Measurements from ENCODE around the gene PTX4. TPM values are rescaled to one million over a fixed set of nuclear protein-coding genes. Genes with fewer than 3 reads are reported as not detected.

Gene PTX4
- total RNA-seq, 1 donor from 2014 or later, result 1.0 TPM

DNA sequence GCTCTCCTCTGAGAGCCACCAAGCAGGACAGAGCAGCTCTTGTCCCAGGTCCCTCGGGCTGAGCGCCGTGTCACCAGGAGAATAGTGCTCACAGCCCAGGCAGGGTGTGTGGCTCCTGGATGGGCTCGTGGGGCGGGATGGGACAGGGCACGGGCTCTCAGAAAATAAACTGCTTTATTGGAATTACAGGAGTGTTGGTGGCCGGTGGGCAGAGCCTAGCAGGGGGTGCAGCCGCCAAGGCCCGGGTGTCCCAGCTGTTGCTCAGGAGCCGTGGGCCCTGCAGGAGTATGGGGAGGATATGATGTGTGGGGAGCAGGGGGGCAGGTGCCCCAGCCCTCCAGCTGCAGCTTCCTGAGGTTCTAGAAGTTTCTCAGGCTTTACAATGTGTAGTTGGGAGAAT lies 21.5 kb upstream of the PTX4 start:
- Histone ChIP-seq H3K9me3 (ENCODE audit: control insufficient read depth in 3 of 3, low read length in 3 of 3) (peaks cover 0 to 2% (median 0%) of the 10 kb centered on the region in 3 donors), H3K27me3 (ENCODE audit: control insufficient read depth in 3 of 3, insufficient read depth in 3 of 3, low read length in 3 of 3) (no peaks in the 10 kb centered on the region), H3K9ac (ENCODE audit: low read depth in 1 of 3, low read length in 3 of 3) (peak overlapping the region; percentile 32 to 82 (median 61)), H3K27ac (ENCODE audit: low read depth, low read length) (peak overlapping the region; percentile 72), H3K4me3 (ENCODE audit: low read length in 3 of 3) (peak overlapping the region in 1 of 3 donors; percentile 58), H3K36me3 (ENCODE audit: control insufficient read depth in 3 of 3, insufficient read depth in 3 of 3, low read length in 3 of 3) (peaks cover 7 to 18% (median 13%) of the 10 kb centered on the region in 3 donors), H3K4me1 (ENCODE audit: control insufficient read depth in 3 of 3, insufficient read depth in 3 of 3, low read length in 3 of 3) (peaks cover 16 to 21% (median 19%) of the 10 kb centered on the region in 3 donors)

DNA sequence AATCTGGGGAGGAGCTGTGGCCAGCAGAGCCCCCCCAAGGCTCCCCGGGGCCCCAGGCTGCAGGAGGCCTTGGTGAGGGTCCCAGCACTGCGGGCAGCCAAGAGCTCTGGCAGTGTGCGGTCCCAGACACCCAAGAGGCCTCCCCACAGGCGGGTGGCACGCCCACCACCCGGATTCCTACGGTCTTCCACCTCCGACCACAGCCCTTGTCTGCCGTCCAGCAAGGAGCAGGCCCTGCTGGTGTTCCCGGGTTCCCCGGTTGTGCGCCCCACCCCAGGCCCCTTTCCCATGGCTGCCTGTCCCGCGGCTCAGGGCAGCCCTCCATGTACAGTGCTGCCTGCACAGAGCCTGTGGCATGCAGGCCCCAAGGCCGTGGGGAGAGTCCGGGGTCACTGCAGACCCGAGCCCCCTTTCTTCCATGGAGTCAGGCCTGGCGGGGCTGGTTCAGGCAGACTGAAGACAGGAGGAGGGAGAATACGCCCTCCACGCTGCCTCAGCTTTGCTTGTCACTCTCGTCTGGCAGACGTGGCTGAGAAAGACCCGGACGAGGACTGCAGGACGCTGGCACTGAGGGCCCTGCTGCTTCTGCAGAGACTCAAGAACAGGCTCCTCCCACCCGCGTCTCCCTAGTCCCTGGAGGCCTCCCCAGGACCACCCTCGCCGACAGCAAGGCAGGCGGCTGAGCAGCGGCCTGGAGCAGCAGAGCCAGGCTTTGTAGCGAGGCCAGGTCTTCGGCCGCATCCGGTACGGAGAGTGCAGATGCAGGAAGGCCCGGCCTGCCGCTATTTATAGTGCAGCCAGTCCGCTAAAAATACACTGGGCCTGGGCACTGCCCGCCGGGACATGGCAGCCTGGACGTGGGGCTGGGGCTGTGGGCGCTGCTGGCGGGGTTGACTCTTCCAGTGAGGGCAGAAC lies 20.8 kb upstream of the PTX4 start:
- H3K9me3 ChIP-seq (ENCODE audit: control insufficient read depth in 3 of 3, low read length in 3 of 3), result peaks cover 0 to 2% (median 0%) of the 10 kb centered on the region in 3 donors
- peaks cover 7 to 22% (median 13%) of the 10 kb centered on the region in 3 donors for H3K36me3 ChIP-seq (ENCODE audit: control insufficient read depth in 3 of 3, insufficient read depth in 3 of 3, low read length in 3 of 3)
- H3K27me3 ChIP-seq (ENCODE audit: control insufficient read depth in 3 of 3, insufficient read depth in 3 of 3, low read length in 3 of 3), result no peaks in the 10 kb centered on the region
- peak overlapping the region in 1 of 3 donors; percentile 60 for H3K4me3 ChIP-seq (ENCODE audit: low read length in 3 of 3)
- H3K9ac ChIP-seq (ENCODE audit: low read depth in 1 of 3, low read length in 3 of 3), result peak overlapping the region; percentile 38 to 82 (median 76)
- H3K27ac ChIP-seq (ENCODE audit: low read depth, low read length), result peak overlapping the region; percentile 72
- H3K4me1 ChIP-seq (ENCODE audit: control insufficient read depth in 3 of 3, insufficient read depth in 3 of 3, low read length in 3 of 3), result peaks cover 16 to 21% (median 19%) of the 10 kb centered on the region in 3 donors

DNA sequence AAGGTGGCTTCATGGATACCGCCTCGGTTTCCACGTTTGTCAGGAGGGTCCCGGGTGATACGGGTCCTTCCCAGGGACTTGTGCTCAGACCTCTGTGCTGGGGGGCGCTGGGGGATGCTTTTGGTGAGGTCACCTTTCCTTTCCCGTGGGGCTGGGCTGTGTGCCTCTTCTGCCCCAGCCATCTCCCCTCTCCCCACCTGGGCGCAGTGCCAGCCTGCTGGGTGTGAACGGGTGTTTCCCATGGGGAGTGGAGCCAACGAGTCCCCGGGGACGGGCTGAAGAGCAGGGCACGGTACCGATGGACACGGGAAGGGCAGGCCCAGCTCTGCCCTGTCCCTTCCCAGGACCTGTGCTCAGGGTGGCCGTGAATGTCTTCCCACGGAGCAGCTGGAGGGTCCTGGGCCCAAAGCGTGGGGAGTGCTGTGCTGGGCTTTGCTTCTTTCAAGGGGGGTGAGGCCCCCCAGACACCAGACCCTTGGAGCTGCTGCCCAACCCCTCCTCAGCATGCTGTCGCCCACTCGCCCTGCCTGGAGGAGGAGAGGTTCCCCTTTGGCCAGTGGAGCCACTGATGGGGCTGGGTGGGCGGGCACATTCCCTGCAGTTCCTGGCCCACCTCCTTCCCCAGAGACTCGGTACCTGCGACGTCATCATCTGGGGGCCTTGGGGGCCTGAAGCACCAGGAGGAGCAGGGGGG lies 19.9 kb upstream of the PTX4 start:
- H3K4me3 ChIP-seq (ENCODE audit: low read length in 3 of 3), result no peak overlapping the region
- peaks cover 16 to 21% (median 19%) of the 10 kb centered on the region in 3 donors for H3K4me1 ChIP-seq (ENCODE audit: control insufficient read depth in 3 of 3, insufficient read depth in 3 of 3, low read length in 3 of 3)
- no peak overlapping the region for H3K27ac ChIP-seq (ENCODE audit: low read depth, low read length)
- H3K27me3 ChIP-seq (ENCODE audit: control insufficient read depth in 3 of 3, insufficient read depth in 3 of 3, low read length in 3 of 3), result no peaks in the 10 kb centered on the region
- H3K36me3 ChIP-seq (ENCODE audit: control insufficient read depth in 3 of 3, insufficient read depth in 3 of 3, low read length in 3 of 3), result peaks cover 7 to 22% (median 15%) of the 10 kb centered on the region in 3 donors
- H3K9me3 ChIP-seq (ENCODE audit: control insufficient read depth in 3 of 3, low read length in 3 of 3), result no peaks in the 10 kb centered on the region
- H3K9ac ChIP-seq (ENCODE audit: low read depth in 1 of 3, low read length in 3 of 3), result peak overlapping the region in 1 of 3 donors; percentile 82

DNA sequence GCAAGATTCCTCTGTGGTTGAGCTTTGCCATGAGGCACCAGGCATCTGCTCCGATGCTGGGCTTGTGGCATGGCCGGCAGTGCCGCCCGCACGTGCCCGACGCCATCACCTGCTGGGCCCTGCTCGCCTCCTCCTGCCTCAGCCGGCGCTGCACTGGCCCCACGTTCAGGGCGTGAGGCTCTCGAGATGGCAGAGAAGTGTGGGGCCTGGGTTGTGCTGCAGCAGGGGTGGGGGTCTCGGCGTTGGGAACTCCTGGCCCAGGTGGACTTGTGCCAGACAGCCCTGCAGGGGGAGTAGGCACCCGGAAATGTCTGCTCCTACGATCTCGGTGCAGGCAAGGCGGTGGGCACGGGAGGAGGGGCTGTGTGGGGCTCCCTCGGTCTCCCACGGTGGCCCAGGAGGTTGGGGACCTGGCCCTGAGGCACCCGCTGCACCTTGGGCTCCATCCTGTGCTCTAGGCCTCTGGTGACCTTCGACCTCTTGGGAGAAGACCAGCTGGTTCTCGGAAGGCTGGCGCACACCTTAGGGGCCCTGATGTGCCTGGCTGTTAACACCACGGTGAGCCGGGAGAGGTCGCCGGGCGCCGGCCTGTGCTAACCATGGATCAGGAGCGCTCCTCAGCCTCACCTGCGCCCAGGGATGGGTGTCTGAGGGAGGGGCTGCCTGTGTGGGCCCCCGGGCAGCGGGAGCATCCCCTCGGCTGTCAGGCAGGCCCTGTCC lies 17.9 kb upstream of the PTX4 start:
- peaks cover 22 to 38% (median 35%) of the 10 kb centered on the region in 3 donors for H3K36me3 ChIP-seq (ENCODE audit: control insufficient read depth in 3 of 3, insufficient read depth in 3 of 3, low read length in 3 of 3)
- no peaks in the 10 kb centered on the region for H3K27me3 ChIP-seq (ENCODE audit: control insufficient read depth in 3 of 3, insufficient read depth in 3 of 3, low read length in 3 of 3)
- H3K4me1 ChIP-seq (ENCODE audit: control insufficient read depth in 3 of 3, insufficient read depth in 3 of 3, low read length in 3 of 3), result peaks cover 13 to 21% (median 17%) of the 10 kb centered on the region in 3 donors
- H3K9ac ChIP-seq (ENCODE audit: low read depth in 1 of 3, low read length in 3 of 3), result no peak overlapping the region
- no peaks in the 10 kb centered on the region for H3K9me3 ChIP-seq (ENCODE audit: control insufficient read depth in 3 of 3, low read length in 3 of 3)
- no peak overlapping the region for H3K4me3 ChIP-seq (ENCODE audit: low read length in 3 of 3)
- H3K27ac ChIP-seq (ENCODE audit: low read depth, low read length), result no peak overlapping the region

DNA sequence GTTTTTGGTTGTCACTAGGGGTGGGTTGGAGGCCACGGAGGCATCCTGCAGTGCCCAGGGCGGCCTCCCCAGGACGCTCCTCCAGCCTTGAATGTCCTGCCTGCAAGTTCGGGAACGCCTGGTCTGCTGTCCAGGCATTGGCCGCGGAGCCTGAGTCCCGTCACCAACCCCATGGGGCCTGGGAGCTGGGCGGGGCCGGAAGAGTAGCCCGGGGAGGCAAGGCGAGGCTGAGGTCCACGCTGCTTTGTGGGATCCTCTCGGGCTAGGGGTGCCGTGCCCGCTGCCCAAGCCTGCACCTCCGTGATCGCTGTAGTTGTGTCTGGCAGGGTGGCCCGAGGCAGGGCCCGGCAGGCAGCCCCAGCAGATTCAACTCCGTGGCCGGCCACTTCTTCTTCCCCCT lies 17.2 kb upstream of the PTX4 start:
- no peak overlapping the region for H3K9ac ChIP-seq (ENCODE audit: low read depth in 1 of 3, low read length in 3 of 3)
- H3K9me3 ChIP-seq (ENCODE audit: control insufficient read depth in 3 of 3, low read length in 3 of 3), result no peaks in the 10 kb centered on the region
- H3K36me3 ChIP-seq (ENCODE audit: control insufficient read depth in 3 of 3, insufficient read depth in 3 of 3, low read length in 3 of 3), result peaks cover 24 to 41% (median 36%) of the 10 kb centered on the region in 3 donors
- peaks cover 13 to 19% (median 14%) of the 10 kb centered on the region in 3 donors for H3K4me1 ChIP-seq (ENCODE audit: control insufficient read depth in 3 of 3, insufficient read depth in 3 of 3, low read length in 3 of 3)
- H3K27ac ChIP-seq (ENCODE audit: low read depth, low read length), result no peak overlapping the region
- no peak overlapping the region for H3K4me3 ChIP-seq (ENCODE audit: low read length in 3 of 3)
- H3K27me3 ChIP-seq (ENCODE audit: control insufficient read depth in 3 of 3, insufficient read depth in 3 of 3, low read length in 3 of 3), result no peaks in the 10 kb centered on the region

DNA sequence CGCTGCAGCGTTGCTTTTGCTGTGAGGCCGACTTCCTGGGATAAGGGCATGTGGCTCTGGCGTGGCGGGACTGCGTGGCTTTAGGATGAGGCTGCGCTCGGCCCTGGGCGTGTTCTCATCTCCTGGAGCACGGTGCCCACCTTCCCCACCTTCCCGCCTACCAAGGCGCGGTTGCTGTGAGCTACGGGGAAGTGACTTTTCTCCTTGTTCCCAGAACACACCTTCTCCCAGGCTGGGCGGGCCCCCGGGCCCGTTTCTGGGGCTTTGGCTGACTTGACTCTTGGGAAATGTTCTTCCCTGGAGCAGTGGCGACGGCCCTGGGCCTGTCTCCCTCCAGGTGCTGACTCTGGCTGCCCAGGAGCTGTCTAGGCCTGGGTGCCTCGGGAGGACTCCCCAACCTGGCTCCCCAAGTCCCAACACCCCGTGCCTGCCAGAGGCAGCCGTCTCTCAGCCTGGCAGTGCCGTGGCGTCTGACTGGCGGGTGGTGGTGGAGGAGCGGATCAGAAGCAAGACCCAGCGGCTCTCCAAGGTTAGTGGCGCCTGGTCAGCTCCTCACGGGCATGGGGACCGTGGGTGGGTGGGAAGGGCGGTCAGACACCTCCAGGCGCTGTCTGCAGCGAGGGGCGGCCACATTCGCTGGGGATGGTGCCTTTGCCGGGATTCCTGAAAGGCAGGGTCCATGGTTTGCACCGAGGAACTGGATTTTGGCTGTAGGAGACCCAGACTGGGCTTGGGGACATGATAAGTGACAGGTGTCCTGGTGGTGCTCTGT lies 16.5 kb upstream of the PTX4 start:
- no peaks in the 10 kb centered on the region for H3K27me3 ChIP-seq (ENCODE audit: control insufficient read depth in 3 of 3, insufficient read depth in 3 of 3, low read length in 3 of 3)
- H3K9ac ChIP-seq (ENCODE audit: low read depth in 1 of 3, low read length in 3 of 3), result no peak overlapping the region
- no peak overlapping the region for H3K27ac ChIP-seq (ENCODE audit: low read depth, low read length)
- H3K4me1 ChIP-seq (ENCODE audit: control insufficient read depth in 3 of 3, insufficient read depth in 3 of 3, low read length in 3 of 3), result peaks cover 11 to 14% (median 11%) of the 10 kb centered on the region in 3 donors
- no peak overlapping the region for H3K4me3 ChIP-seq (ENCODE audit: low read length in 3 of 3)
- H3K36me3 ChIP-seq (ENCODE audit: control insufficient read depth in 3 of 3, insufficient read depth in 3 of 3, low read length in 3 of 3), result peaks cover 24 to 43% (median 37%) of the 10 kb centered on the region in 3 donors
- no peaks in the 10 kb centered on the region for H3K9me3 ChIP-seq (ENCODE audit: control insufficient read depth in 3 of 3, low read length in 3 of 3)

DNA sequence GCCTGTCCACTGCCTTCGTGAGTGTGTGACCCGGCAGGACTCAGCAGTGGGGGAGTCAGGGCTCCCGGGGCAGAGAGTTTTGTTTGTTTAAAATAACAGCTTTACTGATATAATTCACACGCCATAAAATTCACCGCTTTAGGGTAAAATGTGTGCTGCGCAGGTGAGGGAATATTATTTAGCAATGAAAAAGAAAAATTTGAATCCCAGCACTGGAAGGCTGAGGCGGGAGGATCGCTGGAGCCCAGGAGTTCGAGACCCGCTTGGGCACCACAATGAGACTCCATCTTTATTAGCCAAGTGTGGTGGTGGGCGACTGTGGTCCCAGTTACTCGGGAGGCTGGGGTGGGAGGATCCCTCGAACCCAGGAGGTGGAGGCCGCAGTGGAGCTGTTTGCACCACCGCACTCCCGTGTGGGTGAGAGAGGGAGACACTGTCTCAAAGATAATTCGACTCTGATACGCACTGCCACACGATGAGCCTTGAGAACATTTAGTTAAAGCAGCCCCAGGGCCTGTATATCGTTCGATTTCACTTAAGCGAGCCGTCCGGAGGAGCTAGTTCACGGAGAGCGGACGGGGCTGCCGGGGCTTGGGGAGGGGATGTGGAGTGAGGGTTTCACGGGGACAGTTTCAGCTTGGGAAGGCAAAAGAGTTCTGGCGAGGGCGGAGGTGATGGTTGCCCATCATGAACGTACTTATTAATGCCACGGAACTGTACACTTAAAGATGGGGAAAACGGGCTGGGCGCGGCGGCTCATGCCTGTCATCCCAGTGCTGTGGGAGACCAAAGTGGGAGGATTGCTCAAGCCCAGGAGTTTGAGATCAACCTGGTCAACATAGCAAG lies 14.6 kb upstream of the PTX4 start:
- no peak overlapping the region for H3K9ac ChIP-seq (ENCODE audit: low read depth in 1 of 3, low read length in 3 of 3)
- H3K27ac ChIP-seq (ENCODE audit: low read depth, low read length), result no peak overlapping the region
- no peaks in the 10 kb centered on the region for H3K4me1 ChIP-seq (ENCODE audit: control insufficient read depth in 3 of 3, insufficient read depth in 3 of 3, low read length in 3 of 3)
- no peak overlapping the region for H3K4me3 ChIP-seq (ENCODE audit: low read length in 3 of 3)
- peaks cover 35 to 57% (median 53%) of the 10 kb centered on the region in 3 donors for H3K36me3 ChIP-seq (ENCODE audit: control insufficient read depth in 3 of 3, insufficient read depth in 3 of 3, low read length in 3 of 3)
- H3K27me3 ChIP-seq (ENCODE audit: control insufficient read depth in 3 of 3, insufficient read depth in 3 of 3, low read length in 3 of 3), result no peaks in the 10 kb centered on the region
- no peaks in the 10 kb centered on the region for H3K9me3 ChIP-seq (ENCODE audit: control insufficient read depth in 3 of 3, low read length in 3 of 3)

DNA sequence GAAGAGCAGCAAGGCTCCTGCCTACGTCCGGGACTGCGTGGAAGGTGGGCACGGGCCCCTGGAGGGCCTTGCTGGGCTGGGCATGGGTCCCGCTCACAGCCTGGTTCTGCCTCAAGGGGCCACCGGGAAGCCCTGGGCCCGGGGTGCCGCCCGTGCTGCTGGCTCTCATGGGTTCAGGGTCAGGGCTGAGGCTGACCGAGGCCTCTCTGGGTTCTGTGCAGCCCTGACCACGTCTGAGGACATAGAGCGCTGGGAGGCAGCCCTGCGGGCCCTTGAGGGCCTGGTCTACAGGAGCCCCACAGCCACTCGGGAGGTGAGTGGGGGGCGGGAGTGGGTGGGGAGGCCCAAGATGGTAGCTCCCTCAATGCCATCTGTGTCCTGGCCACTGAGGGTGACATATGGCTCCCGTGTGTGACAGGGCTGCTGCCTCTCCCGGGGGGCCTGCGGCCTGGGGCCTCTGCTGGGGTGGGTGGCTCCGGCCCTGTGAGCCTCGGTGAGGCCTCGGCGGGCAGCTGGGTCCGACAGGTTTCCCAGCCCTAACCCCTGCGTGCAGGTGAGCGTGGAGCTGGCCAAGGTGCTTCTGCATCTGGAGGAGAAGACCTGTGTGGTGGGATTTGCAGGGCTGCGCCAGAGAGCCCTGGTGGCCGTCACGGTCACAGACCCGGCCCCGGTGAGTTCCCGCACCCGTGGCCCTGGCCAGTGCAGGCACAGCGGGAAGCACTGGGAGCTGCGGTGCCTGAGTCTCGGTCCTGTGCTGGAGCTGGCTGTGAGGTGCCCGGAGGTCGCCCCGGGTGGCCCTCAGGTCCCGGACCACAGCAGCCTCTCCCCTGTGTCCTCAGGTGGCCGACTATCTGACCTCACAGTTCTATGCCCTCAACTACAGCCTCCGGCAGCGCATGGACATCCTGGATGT lies 13.6 kb upstream of the PTX4 start:
- Histone ChIP-seq H3K4me1 (ENCODE audit: control insufficient read depth in 3 of 3, insufficient read depth in 3 of 3, low read length in 3 of 3) (no peaks in the 10 kb centered on the region), H3K9ac (ENCODE audit: low read depth in 1 of 3, low read length in 3 of 3) (no peak overlapping the region), H3K36me3 (ENCODE audit: control insufficient read depth in 3 of 3, insufficient read depth in 3 of 3, low read length in 3 of 3) (peaks cover 39 to 60% (median 57%) of the 10 kb centered on the region in 3 donors), H3K27me3 (ENCODE audit: control insufficient read depth in 3 of 3, insufficient read depth in 3 of 3, low read length in 3 of 3) (no peaks in the 10 kb centered on the region), H3K4me3 (ENCODE audit: low read length in 3 of 3) (no peak overlapping the region), H3K9me3 (ENCODE audit: control insufficient read depth in 3 of 3, low read length in 3 of 3) (no peaks in the 10 kb centered on the region), H3K27ac (ENCODE audit: low read depth, low read length) (no peak overlapping the region)

All from skeletal muscle tissue (tissue), 4 donors.